Measurements from ENCODE around the gene LDLR. TPM values are rescaled to one million over a fixed set of nuclear protein-coding genes. Genes with fewer than 3 reads are reported as not detected.
A peak's percentile ranks its signal among the peaks of the same experiment; 100 is the strongest.

LDLR gene
- total and polyA plus RNA-seq, 10 donors: 7.0 to 117 (median 25.6) TPM

- 77 to 89% (median 83%) methylated on average over 9 of the region's 9 CpGs for WGBS, 5 donors
- TF ChIP-seq, protein P1, sequence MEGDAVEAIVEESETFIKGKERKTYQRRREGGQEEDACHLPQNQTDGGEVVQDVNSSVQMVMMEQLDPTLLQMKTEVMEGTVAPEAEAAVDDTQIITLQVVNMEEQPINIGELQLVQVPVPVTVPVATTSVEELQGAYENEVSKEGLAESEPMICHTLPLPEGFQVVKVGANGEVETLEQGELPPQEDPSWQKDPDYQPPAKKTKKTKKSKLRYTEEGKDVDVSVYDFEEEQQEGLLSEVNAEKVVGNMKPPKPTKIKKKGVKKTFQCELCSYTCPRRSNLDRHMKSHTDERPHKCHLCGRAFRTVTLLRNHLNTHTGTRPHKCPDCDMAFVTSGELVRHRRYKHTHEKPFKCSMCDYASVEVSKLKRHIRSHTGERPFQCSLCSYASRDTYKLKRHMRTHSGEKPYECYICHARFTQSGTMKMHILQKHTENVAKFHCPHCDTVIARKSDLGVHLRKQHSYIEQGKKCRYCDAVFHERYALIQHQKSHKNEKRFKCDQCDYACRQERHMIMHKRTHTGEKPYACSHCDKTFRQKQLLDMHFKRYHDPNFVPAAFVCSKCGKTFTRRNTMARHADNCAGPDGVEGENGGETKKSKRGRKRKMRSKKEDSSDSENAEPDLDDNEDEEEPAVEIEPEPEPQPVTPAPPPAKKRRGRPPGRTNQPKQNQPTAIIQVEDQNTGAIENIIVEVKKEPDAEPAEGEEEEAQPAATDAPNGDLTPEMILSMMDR (IDR thresholded peaks at IDR 0.05 in 8 of 11, conservative IDR thresholded peaks at IDR 0.05 in 3 of 11): no peak
- TF ChIP-seq POLR2A (IDR thresholded peaks at IDR 0.05): no peak
- no peak for TF ChIP-seq POLR2AphosphoS5 (IDR thresholded peaks at IDR 0.05)
- Histone ChIP-seq H3K27ac (peak overlapping the region in 2 of 8 donors; percentile 89 to 95), H3K9me3 (peaks cover 0 to 4% (median 0%) of the 10 kb centered on the region in 8 donors), H3K27me3 (replicated peaks in 1 of 7) (peaks cover 0 to 48% (median 0%) of the 10 kb centered on the region in 7 donors), H3K4me3 (no peak overlapping the region), H3K4me1 (peaks cover 27 to 81% (median 54%) of the 10 kb centered on the region in 6 donors), H3K36me3 (peaks cover 0 to 8% (median 0%) of the 10 kb centered on the region in 6 donors)
- intact Hi-C loops (cut with DNase I; ENCODE audit: low total_unique reads): no loop called here
- DNase-seq: no peak
Measured at GRCh38 chr19:11140896-11141295, 51.6 kb downstream of the LDLR start.

DNA sequence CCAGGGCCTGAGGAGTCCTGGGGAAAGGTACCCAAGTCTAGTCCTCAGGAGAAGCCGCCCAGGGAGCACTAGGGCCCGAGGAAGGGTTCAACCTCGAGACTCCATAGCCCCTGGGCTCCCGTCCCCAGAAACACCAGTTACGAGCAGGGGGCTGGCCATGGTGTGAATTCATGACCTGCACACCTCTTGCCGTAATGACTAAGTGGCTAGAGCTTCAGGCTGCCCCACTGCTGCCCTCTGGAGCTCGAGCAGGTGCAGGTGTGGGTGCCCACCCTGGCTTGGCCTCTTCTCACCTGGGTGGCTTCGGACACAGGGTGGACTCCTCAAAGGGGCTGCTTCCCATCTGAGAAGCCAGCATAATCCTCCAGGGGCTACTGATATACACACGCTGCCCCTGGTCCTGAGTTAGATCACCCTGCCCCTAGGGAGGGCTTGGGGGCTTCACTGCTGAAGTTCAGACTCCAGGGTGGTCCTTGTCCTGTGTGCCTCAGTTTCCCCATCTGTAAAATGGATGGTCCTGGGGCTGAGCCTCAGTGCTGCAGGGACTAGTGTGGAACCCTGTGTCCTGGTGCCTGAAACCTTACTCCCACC is 52.8 kb downstream of the LDLR start:
- Histone ChIP-seq H3K9me3 (peaks cover 0 to 4% (median 0%) of the 10 kb centered on the region in 8 donors), H3K4me1 (peaks cover 27 to 74% (median 51%) of the 10 kb centered on the region in 6 donors), H3K27me3 (replicated peaks in 1 of 7) (peaks cover 0 to 41% (median 0%) of the 10 kb centered on the region in 7 donors), H3K27ac (peak overlapping the region in 7 of 8 donors; percentile 64 to 95 (median 85)), H3K36me3 (peaks cover 0 to 19% (median 0%) of the 10 kb centered on the region in 6 donors), H3K4me3 (no peak overlapping the region)
- 78 to 91% (median 84%) methylated on average over 7 to 9 of the region's 9 CpGs for WGBS, 5 donors
- TF ChIP-seq POLR2A (IDR thresholded peaks at IDR 0.05) (no peak), POLR2AphosphoS5 (IDR thresholded peaks at IDR 0.05) (no peak)
- TF ChIP-seq, protein P1 (IDR thresholded peaks at IDR 0.05 in 8 of 11, conservative IDR thresholded peaks at IDR 0.05 in 3 of 11): no peak
- no peak for DNase-seq
- intact Hi-C loops (cut with DNase I; ENCODE audit: low total_unique reads): no loop called here

DNA sequence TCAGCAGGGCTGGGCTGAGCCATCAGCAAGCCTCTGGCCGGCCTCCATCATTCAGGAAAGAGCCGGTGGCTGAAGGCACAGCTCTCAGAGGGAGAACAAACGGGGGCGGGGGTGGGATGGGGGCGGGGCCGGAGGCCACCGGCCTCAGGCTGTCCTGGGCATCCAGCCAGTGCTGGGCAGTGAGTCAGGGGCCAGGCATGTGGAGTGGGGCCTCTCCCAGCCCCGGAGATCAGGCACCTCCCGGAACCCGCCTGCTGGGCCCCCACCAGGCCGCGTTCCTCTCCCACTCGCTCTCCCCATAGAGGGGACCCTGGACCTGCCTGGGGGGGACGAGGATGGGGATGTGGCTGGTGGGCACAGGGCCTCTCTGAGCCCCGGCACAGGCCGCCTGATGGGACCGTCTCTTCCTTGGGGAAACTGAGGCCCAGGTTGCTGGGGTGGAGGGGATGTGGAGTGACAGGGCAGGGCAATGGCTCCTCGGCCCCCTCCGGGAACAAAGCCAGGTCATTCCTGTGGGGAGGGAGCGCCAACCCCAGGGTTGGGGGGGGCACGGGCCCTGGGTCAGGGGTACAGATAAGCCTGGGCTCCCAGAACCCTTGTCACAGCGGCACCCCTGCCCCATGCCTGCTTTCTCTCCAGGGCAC is 53.4 kb downstream of the LDLR start:
- peaks cover 23 to 68% (median 46%) of the 10 kb centered on the region in 6 donors for H3K4me1 ChIP-seq
- TF ChIP-seq, protein P1 (IDR thresholded peaks at IDR 0.05 in 8 of 11, conservative IDR thresholded peaks at IDR 0.05 in 3 of 11): no peak
- TF ChIP-seq POLR2AphosphoS5 (IDR thresholded peaks at IDR 0.05): peak in 2 of 3 donors; percentile 42 to 46
- no peak for TF ChIP-seq POLR2A (IDR thresholded peaks at IDR 0.05)
- WGBS, 5 donors: 16 to 31% (median 20%) methylated on average over 7 to 22 of the region's 22 CpGs
- peaks cover 0 to 4% (median 0%) of the 10 kb centered on the region in 8 donors for H3K9me3 ChIP-seq
- H3K36me3 ChIP-seq: peaks cover 0 to 25% (median 0%) of the 10 kb centered on the region in 6 donors
- H3K4me3 ChIP-seq: peak overlapping the region in 3 of 8 donors; percentile 2 to 36 (median 5)
- H3K27me3 ChIP-seq (replicated peaks in 1 of 7): peaks cover 0 to 36% (median 0%) of the 10 kb centered on the region in 7 donors
- peak; percentile 78 for DNase-seq
- intact Hi-C loops (cut with DNase I; ENCODE audit: low total_unique reads): no loop called here
- peak overlapping the region; percentile 72 to 95 (median 84) for H3K27ac ChIP-seq

GRCh38 chr19:11145536-11145924 is 56.3 kb downstream of the LDLR start:
- intact Hi-C loops (cut with DNase I; ENCODE audit: low total_unique reads): no loop called here
- no peak for DNase-seq
- peak overlapping the region in 4 of 8 donors; percentile 85 to 95 (median 90) for H3K27ac ChIP-seq
- H3K27me3 ChIP-seq (replicated peaks in 1 of 7): peaks cover 0 to 19% (median 0%) of the 10 kb centered on the region in 7 donors
- H3K9me3 ChIP-seq: peaks cover 0 to 4% (median 0%) of the 10 kb centered on the region in 8 donors
- 96 to 100% (median 98%) methylated on average over 3 of the region's 3 CpGs for WGBS, 5 donors
- peaks cover 0 to 48% (median 0%) of the 10 kb centered on the region in 6 donors for H3K36me3 ChIP-seq
- no peak for TF ChIP-seq POLR2A (IDR thresholded peaks at IDR 0.05)
- TF ChIP-seq POLR2AphosphoS5 (IDR thresholded peaks at IDR 0.05): no peak
- TF ChIP-seq, protein P1 (IDR thresholded peaks at IDR 0.05 in 8 of 11, conservative IDR thresholded peaks at IDR 0.05 in 3 of 11): no peak
- H3K4me1 ChIP-seq: peaks cover 14 to 39% (median 22%) of the 10 kb centered on the region in 6 donors
- H3K4me3 ChIP-seq: no peak overlapping the region
